ENCODE results near the gene ANXA11.

DNA sequence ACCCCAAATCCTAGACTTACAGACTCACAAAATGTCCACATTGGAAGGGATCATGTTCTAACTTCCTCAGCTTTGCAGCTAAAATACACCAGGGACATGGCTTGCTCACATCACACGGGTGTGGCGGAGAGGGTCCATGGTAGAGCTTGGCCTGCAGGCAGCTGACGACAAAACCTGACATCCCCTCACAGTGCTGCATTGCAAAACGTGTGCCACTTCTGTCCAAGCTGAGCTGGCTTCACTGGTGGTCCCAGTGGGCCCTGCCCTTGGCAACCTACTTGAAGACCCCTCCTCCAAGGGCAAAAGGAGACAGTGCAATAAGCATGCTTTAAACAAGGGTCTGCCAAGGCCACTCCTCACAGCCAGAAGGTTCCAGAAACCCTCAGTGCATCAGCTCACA is 21.9 kb downstream of the ANXA11 start:
- TF ChIP-seq POLR2A (IDR thresholded peaks at IDR 0.05), result no peak
- no peak for TF ChIP-seq CTCF (IDR thresholded peaks at IDR 0.05)
